Fibroblast of skin of back (primary cell): ENCODE measurements around the gene CDH18. TPM values are rescaled to one million over a fixed set of nuclear protein-coding genes. Genes with fewer than 3 reads are reported as not detected.
A peak's percentile ranks its signal among the peaks of the same experiment; 100 is the strongest.

Experiments
- DNase-seq: peaks from one replicate; pipeline ENCODE4 v3.0.0-alpha.2; 2013
- polyA plus RNA-seq, 2 experiments: library from polyadenylated mRNA; unstranded; fragments of 120-200 nt; gene quantifications; one replicate each; pipeline ENCODE4 v1.2.1, GENCODE V29; 2013; ENCODE audit not compliant: insufficient read length in 2 of 2

CDH18 gene, protein sequence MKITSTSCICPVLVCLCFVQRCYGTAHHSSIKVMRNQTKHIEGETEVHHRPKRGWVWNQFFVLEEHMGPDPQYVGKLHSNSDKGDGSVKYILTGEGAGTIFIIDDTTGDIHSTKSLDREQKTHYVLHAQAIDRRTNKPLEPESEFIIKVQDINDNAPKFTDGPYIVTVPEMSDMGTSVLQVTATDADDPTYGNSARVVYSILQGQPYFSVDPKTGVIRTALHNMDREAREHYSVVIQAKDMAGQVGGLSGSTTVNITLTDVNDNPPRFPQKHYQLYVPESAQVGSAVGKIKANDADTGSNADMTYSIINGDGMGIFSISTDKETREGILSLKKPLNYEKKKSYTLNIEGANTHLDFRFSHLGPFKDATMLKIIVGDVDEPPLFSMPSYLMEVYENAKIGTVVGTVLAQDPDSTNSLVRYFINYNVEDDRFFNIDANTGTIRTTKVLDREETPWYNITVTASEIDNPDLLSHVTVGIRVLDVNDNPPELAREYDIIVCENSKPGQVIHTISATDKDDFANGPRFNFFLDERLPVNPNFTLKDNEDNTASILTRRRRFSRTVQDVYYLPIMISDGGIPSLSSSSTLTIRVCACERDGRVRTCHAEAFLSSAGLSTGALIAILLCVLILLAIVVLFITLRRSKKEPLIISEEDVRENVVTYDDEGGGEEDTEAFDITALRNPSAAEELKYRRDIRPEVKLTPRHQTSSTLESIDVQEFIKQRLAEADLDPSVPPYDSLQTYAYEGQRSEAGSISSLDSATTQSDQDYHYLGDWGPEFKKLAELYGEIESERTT
- polyA plus RNA-seq (2013, experiment 1 of 2; ENCODE audit: insufficient read length), result 0.22 TPM
- 0.72 TPM for polyA plus RNA-seq (2013, experiment 2 of 2; ENCODE audit: insufficient read length)

DNA sequence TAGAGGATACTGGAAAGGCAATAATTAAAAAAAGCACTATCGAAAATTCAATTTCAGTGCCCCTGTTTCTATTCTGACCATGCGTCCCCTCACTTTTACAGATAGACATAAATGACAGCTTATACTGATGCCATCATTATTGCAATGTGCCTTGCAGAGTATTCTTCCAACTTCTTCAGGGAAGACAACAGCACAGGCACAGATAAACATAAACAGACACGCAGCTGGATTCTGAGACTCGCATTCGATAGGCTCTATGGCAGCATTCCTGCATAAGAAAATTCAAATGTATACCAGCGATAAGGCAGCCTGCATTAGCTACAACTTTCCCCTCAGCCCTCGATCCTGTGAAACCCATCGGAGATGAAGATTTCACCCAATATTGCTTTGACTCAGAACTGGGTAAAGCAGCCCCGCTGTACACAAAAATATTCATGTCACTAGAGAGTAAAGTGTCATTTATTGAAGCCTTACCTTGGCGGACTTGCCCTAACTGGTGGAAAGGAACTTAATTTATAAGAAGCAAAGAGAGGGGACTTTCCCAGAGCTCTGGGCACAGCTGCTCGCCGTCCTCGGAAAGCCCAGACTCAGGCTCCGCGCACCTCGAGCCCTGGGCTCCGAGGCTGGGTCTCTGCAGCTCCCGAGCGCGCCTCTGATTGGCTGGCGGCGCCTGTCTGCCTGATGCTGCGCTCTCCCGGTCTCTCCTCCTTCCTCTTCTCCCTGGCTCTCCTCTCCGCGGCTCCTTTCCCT lies at the start of gene CDH18:
Gene CDH18 (minus strand): TSS at position 589 of the 750 bp plus-strand sequence. CDS start 149,214 bp downstream, outside the sequence.
- peak; percentile 70 for DNase-seq

- no peak for DNase-seq
Observed at GRCh38 chr5:20034717-20035116, 46.7 kb upstream of the CDH18 start.

DNA sequence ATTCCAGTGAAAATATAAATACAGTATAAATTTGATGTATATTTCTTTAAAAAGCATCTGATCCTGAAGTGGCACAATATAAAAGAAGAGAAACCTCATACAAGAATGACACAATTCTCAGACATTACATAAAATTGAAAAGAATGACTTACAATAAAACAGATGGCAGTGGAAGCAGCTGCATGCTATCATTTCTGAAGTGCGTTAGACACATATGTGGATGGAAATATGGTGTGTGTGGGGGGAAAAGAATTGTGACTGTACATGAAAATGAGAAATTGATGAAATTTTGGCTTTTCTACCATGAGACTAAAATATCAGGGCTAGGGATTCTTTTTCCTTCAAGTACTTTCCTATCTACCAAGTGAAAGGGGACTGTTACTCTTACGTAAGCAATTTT lies 45.9 kb upstream of the CDH18 start:
- no peak for DNase-seq

DNA sequence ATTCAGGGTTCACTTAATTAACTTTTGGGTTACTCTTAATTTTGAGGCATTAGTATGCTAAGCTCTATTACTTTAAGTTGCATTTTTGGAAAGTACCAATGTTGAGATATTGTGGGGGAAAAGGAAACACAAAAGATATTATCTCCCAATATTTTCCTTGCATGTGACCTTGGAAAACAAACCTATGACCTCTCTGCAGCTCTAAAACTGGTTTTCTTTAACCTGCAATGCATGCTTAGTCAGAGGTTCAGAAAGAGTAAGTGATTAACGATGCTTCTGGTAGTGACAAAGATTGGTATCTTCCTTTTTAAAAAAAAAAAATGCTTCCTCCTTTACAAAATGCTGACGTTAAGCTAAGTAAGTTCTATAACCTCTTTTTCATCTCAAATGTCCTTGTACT lies 44.9 kb upstream of the CDH18 start:
- DNase-seq, result no peak

- peak; percentile 11 for DNase-seq
Observed at GRCh38 chr5:20030125-20030524, 42.1 kb upstream of the CDH18 start.

GRCh38 chr5:20029266-20029665 lies 41.3 kb upstream of the CDH18 start:
- DNase-seq, result no peak

DNA sequence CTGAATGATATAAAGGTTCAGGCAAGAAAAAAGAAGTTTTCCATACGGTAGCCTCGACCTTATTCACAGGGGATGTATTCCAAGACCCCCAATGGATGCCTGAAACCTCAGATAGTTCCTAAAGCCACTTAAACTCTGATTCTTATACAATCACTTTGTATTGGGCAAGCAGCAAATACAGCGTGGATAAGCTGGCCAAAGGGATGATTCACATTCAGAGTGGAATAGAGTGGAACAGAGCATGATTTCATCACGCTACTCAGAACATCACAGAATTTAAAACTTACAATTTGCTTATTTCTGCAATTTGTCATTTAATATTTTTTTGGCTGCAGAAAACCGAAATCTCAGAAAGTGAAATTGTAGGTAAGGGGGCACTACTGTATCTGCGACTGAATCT lies 40.5 kb upstream of the CDH18 start:
- DNase-seq, result no peak

DNA sequence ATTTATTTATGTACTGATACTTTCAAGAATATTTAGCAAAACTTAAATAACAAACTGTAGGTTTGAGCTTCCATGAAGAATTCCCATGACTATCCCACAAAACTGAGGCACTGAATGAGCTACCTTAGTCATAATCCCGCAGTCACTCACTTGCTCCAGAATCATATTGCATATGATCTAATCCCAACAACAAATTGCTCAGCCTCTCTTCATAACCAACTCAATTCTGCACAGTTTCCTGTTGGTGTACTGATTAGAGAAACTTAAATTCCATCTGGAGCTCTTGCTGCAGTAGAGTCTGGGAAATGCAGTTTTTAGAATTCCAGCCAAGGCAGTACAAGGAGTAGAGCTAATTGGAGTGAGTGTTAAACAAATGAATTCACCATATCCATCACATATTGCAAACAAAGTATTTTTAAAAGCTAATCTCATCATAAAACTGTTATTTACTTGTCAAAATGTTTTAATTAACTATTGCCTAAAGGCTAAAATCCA lies 35.7 kb upstream of the CDH18 start:
- DNase-seq, result peak; percentile 8

DNA sequence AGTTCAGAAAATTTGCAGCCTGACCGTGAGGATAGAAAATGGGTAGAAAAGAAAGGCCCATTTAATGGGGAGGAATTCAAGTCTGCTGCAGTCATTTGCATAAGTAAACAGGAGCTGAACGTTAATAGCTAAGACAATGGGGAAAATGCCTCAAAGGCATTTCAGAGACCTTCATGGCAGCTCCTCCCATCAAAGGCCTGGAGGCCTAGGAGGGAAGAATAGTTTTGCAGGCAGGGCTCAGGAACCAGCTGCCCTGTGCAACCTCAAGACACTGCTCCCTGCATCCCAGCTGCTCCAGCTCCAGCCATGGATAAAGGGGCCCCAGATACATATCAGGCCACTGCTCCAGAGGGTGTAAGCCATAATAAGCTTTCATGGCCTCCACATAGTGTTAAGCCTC lies 32.2 kb upstream of the CDH18 start:
- no peak for DNase-seq

GRCh38 chr5:20017021-20017420 lies 29.0 kb upstream of the CDH18 start:
- DNase-seq, result no peak

DNA sequence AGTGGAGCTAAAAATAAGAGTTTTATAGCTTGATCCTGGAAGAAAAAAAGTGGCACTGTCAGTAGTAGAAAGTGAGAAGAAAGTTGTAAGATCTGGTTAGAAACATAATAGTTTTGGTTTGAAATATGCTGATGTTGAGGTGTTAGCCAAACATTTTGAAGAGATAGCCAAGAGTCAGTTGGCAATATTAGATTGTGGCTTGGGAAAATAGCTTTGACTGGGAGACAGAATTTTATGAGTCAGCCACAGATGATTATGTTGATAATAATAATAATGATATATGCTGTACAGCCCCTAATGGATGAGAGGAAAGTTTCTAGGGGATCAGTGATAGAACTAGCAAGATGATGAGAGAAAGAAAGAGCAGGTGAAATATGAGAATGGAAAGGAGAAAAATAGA lies 12.4 kb upstream of the CDH18 start:
- peak; percentile 37 for DNase-seq

- DNase-seq, result no peak
Observed at GRCh38 chr5:19988457-19988856, 457 bp upstream of the CDH18 start.

DNA sequence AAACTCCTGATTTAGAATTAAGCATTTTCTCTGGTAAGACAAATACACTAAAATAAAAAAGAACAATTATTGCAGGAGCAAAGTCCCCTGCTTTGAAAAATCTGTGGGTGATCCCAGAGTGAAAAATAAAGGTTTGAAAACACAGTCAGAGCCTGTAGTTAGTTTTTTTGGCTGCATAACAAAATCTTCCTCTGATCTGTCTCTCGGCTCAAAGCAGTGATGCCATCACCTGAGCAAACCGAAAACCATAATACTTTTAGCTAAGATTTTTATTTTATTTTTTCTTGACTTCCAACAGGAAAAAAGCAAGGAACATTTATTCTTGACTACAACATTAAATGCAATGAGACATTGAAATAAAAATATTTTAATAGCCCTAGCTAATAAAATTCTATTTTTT lies 1.2 kb downstream of the CDH18 start:
- no peak for DNase-seq

DNA sequence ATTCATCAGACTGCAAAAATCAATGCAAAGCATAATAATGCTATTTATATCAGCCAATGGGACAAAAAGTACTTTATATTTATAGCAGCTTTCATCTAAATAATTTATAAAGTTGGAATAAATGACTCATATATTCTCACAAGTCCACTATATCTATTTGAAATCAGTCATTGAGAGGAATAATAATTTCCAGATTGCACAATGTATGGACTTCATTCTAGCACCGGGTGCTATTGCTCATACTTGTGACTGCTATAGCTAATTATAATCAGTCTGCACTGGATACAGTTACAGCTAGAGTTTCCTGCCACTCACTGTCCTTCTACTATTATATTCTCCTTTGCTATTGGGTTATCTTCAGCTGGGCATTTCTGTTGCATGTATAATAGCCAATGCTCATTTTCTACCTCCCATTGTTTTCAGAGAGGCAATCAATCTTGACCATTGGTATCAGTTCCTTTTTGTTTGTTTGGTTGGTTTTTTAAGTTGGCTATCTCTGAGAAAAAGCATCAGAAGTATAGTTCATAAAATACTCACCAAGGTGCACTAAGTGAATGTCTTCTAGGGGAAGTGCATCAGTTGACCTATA lies 1.9 kb downstream of the CDH18 start:
- peak; percentile 17 for DNase-seq

GRCh38 chr5:19978476-19978875 lies 9.5 kb downstream of the CDH18 start:
- DNase-seq, result no peak

GRCh38 chr5:19977099-19977498 lies 10.9 kb downstream of the CDH18 start:
- no peak for DNase-seq

DNA sequence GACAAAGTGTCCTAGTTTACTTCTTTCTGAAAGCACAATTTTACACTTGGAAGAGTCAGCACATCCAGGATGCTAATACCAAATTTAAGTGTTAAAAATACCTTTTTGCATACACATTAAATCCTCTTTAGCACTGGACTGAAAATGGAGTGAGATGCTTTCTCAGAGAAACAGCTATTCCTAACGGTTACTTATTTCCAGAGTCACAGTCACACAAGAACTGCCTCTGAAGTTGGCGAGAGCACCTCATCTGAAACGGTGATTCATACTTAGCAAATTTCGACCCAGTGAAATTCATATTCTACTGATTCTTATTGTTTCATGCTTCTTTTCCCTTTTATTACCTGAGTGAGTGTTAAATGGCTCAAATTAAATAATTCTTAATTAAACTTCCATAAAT lies 12.2 kb downstream of the CDH18 start:
- no peak for DNase-seq

DNA sequence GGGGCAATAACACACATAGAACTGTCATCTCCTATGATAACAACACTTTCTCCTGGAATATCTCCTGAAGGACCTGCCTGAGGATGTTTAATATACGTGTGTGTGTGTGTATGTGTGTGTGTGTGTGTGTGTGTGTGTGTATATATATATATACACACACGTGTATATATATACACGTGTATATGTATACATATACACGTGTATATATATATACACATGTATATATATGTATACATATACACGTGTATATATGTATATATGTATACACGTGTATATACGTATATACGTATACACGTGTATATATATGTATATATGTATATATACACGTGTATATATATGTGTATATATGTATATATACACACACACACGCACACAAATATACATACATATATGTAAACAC lies 27.5 kb downstream of the CDH18 start:
- no peak for DNase-seq

DNA sequence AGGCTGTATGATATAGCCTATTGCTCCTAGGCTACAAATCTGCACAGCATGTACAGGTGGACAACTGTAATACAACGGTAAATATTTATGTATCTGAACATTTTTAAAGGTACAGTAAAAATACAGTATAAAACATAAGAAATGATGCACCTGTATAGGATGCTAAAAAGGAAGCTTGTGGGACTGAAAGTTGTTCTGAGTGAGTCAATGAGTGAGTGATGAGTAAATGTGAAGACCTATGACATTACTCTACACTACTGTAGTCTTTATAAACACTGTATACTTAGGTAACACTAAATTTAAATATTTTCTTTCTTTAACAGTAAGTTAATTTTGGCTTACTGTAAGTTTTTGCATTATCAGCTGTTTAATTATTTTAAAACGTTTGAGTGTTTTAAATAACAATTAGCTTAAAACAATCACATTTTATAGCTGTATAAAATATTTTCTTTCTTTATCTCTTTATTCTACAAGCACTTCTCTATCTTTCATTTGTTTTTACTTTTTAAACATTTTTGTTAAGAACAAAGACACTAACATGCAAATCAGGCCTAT lies 28.1 kb downstream of the CDH18 start:
- no peak for DNase-seq

DNA sequence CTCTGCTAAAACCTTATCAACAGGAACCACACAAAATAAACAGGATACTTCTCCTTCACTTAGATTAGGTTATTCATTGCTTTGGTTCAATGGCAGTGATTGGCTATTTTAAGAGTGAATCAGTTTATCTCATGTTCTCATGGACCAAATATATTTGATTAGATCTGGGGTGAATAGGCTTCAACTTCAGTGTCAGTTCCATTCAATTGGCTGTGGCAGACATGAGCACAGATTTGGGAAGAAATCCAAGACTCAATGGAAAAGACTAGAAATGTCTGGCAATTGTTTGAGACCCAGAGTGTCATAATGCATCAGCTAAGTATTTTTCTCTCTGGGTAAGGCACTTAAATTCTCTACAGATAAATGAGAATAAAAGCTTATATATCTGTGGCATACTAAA lies 37.1 kb downstream of the CDH18 start:
- DNase-seq, result no peak

GRCh38 chr5:19940192-19940591 lies 47.8 kb downstream of the CDH18 start:
- DNase-seq, result peak; percentile 1

DNA sequence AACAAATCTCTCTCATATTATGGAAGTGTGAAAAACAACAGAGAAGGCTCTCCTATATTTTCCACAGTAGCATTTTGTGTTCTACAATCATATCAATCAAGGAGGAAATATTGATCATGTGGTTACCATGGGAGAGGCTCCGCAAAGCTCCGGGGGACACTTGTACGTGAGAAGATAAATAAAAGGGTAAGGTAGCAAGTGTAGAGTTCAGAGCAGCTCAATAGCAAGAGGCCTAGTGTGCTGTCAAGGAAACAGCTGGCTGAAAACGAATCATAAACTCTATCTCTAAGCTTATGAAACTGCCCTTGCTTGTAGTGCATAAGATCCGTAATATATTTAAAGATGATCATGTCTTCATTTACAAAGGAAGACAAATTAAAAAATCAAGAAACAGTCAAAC lies 57.5 kb downstream of the CDH18 start:
- DNase-seq, result no peak
